OCI-LY7 (cell line): ENCODE measurements around the gene JPH2.

Experiments
- CTCF ChIP-seq: fragments of 200-600 bp; sonication (generic); conservative IDR thresholded peaks from 2 replicates; pipeline ENCODE4 v1.5.1; 2014; ENCODE audit warnings: mild to moderate bottlenecking, antibody characterized with exemption, low read length, moderate library complexity, mixed read lengths
- EZH2phosphoT487 ChIP-seq: fragments of 200-600 bp; sonication (generic); IDR thresholded peaks from 2 replicates; pipeline ENCODE4 v1.6.1; 2018; ENCODE audit warnings: low read depth, borderline replicate concordance, mild to moderate bottlenecking, mixed run types, antibody characterized with exemption, low read length, moderate library complexity, mixed read lengths

- TF ChIP-seq CTCF, result no peak
- no peak for TF ChIP-seq EZH2phosphoT487
Observed at GRCh38 chr20:44138867-44139266, 48.1 kb downstream of the JPH2 start.
